ENCODE data around the gene SLC24A3.

GRCh38 chr20:19589787-19590362 is 377.4 kb downstream of the SLC24A3 start:
- TF ChIP-seq POLR2A (IDR thresholded peaks at IDR 0.05), result no peak
- no peak for TF ChIP-seq CTCF (IDR thresholded peaks at IDR 0.05)
